H9 (cell line): ENCODE results near the gene REV1. TPM values are rescaled to one million over a fixed set of nuclear protein-coding genes. Genes with fewer than 3 reads are reported as not detected.

Experiments used
- DNase-seq: peaks from one replicate; pipeline ENCODE4 v3.0.0-alpha.2; 2017
- H2AFZ ChIP-seq: one replicate; pipeline ENCODE4 v1.6.1; 2013; ENCODE audit warnings: mild to moderate bottlenecking, low read length, control low read depth, moderate library complexity
- H2AK5ac ChIP-seq: 2 replicates; pipeline ENCODE4 v1.6.1; 2013; ENCODE audit warnings: low read length, control low read depth, mixed read lengths; ENCODE audit not compliant: insufficient read length
- H2BK120ac ChIP-seq: one replicate; pipeline ENCODE4 v1.6.1; 2013; ENCODE audit warnings: low read depth, mild to moderate bottlenecking, low read length, control low read depth, inconsistent platforms; ENCODE audit not compliant: poor library complexity, severe bottlenecking
- H2BK12ac ChIP-seq: 2 replicates; pipeline ENCODE4 v1.6.1; 2013; ENCODE audit warnings: low read length, control low read depth, mixed read lengths, low read depth; ENCODE audit not compliant: insufficient read length
- H2BK15ac ChIP-seq: 2 replicates; pipeline ENCODE4 v1.6.1; 2013; ENCODE audit warnings: low read depth, low read length, control low read depth
- H2BK20ac ChIP-seq: one replicate; pipeline ENCODE4 v1.6.1; 2013; ENCODE audit warnings: low read depth, mild to moderate bottlenecking, low read length, control low read depth, inconsistent platforms; ENCODE audit not compliant: poor library complexity, severe bottlenecking
- H2BK5ac ChIP-seq: 2 replicates; pipeline ENCODE4 v1.6.1; 2013; ENCODE audit warnings: low read length, control low read depth, mixed read lengths; ENCODE audit not compliant: insufficient read length
- H3K14ac ChIP-seq: 2 replicates; pipeline ENCODE4 v1.6.1; 2013; ENCODE audit warnings: low read length, control low read depth; ENCODE audit not compliant: insufficient read depth
- H3K18ac ChIP-seq: 2 replicates; pipeline ENCODE4 v1.6.1; 2013; ENCODE audit warnings: low read depth, mild to moderate bottlenecking, mixed read lengths, low read length, control low read depth; ENCODE audit not compliant: insufficient read length
- H3K23ac ChIP-seq: 2 replicates; pipeline ENCODE4 v1.6.1; 2013; ENCODE audit warnings: low read length, control low read depth, mixed read lengths, low read depth; ENCODE audit not compliant: insufficient read length
- H3K23me2 ChIP-seq: 2 replicates; pipeline ENCODE4 v1.6.1; 2013; ENCODE audit warnings: low read depth, mild to moderate bottlenecking, mixed read lengths, low read length, control low read depth; ENCODE audit not compliant: insufficient read length, poor library complexity, severe bottlenecking
- H3K27ac ChIP-seq: 2 replicates; pipeline ENCODE4 v1.5.1; 2013; ENCODE audit warnings: low read length, control low read depth, mixed read lengths, low read depth; ENCODE audit not compliant: insufficient read length
- H3K27me3 ChIP-seq: 2 replicates; pipeline ENCODE4 v1.6.1; 2013; ENCODE audit warnings: low read length, control low read depth, inconsistent platforms; ENCODE audit not compliant: insufficient read depth
- H3K4ac ChIP-seq: 2 replicates; pipeline ENCODE4 v1.6.1; 2013; ENCODE audit warnings: low read depth, mild to moderate bottlenecking, control low read depth, inconsistent platforms, low read length, moderate library complexity
- H3K4me1 ChIP-seq: 2 replicates; pipeline ENCODE4 v1.6.1; 2013; ENCODE audit warnings: low read length, control low read depth, inconsistent platforms; ENCODE audit not compliant: insufficient read depth
- H3K4me2 ChIP-seq: 2 replicates; pipeline ENCODE4 v1.6.1; 2013; ENCODE audit warnings: low read length, control low read depth, mixed read lengths; ENCODE audit not compliant: insufficient read length, insufficient read depth
- H3K56ac ChIP-seq: 2 replicates; pipeline ENCODE4 v1.6.1; 2013; ENCODE audit warnings: low read depth, mild to moderate bottlenecking, mixed read lengths, low read length, control low read depth; ENCODE audit not compliant: insufficient read length
- H3K79me1 ChIP-seq: 2 replicates; pipeline ENCODE4 v1.6.1; 2013; ENCODE audit warnings: low read depth, mild to moderate bottlenecking, moderate library complexity, low read length, control low read depth, inconsistent platforms; ENCODE audit not compliant: insufficient read depth, poor library complexity, severe bottlenecking
- H3K79me2 ChIP-seq: 2 replicates; pipeline ENCODE4 v1.6.1; 2013; ENCODE audit warnings: low read length, control low read depth, inconsistent platforms; ENCODE audit not compliant: insufficient read depth
- H3K9ac ChIP-seq: 2 replicates; pipeline ENCODE4 v1.6.1; 2013; ENCODE audit warnings: low read length, control low read depth, mixed read lengths; ENCODE audit not compliant: insufficient read length; ENCODE audit errors: extremely low read depth
- H3K9me3 ChIP-seq: one replicate; pipeline ENCODE4 v1.6.1; 2013; ENCODE audit warnings: low read depth, low read length, inconsistent platforms; ENCODE audit not compliant: control insufficient read depth
- H3T11ph ChIP-seq: one replicate; pipeline ENCODE4 v1.6.1; 2013; ENCODE audit warnings: mild to moderate bottlenecking, low read length, control low read depth, inconsistent platforms
- H4K20me1 ChIP-seq: one replicate; pipeline ENCODE4 v1.6.1; 2013; ENCODE audit not compliant: control insufficient read depth, insufficient read length, insufficient read depth
- H4K5ac ChIP-seq: 2 replicates; pipeline ENCODE4 v1.6.1; 2013; ENCODE audit warnings: low read depth, mild to moderate bottlenecking, mixed read lengths, low read length, control low read depth; ENCODE audit not compliant: insufficient read length
- H4K8ac ChIP-seq: replicated peaks from 2 replicates; pipeline ENCODE4 v1.6.1; 2013; ENCODE audit warnings: low read length, control low read depth, mixed read lengths, low read depth; ENCODE audit not compliant: insufficient read length
- H4K91ac ChIP-seq: 2 replicates; pipeline ENCODE4 v1.6.1; 2013; ENCODE audit warnings: low read depth, mild to moderate bottlenecking, moderate library complexity, mixed read lengths, low read length, control low read depth; ENCODE audit not compliant: insufficient read length
- H3K27ac Mint-ChIP-seq, 3 experiments: 2 replicates in 2 of 3; 3 replicates in 1 of 3; pipeline ENCODE4 v1.8.0; 2020 to 2021; ENCODE audit warnings: mixed read lengths in 3 of 3, mild to moderate bottlenecking in 1 of 3, moderate library complexity in 1 of 3
- H3K27me3 Mint-ChIP-seq: 2 replicates; pipeline ENCODE4 v1.8.0; 2021; ENCODE audit warnings: low read depth, mild to moderate bottlenecking, moderate library complexity, mixed read lengths
- H3K36me3 Mint-ChIP-seq, 3 experiments: 2 replicates in 2 of 3; 3 replicates in 1 of 3; pipeline ENCODE4 v1.8.0; 2020 to 2021; ENCODE audit warnings: low read depth in 3 of 3, mixed read lengths in 3 of 3; ENCODE audit not compliant: insufficient read depth in 1 of 3
- H3K4me1 Mint-ChIP-seq, 2 experiments: 2 replicates each; pipeline ENCODE4 v1.8.0; 2020; ENCODE audit warnings: mixed read lengths in 2 of 2
- H3K4me3 Mint-ChIP-seq, 2 experiments: 2 replicates in 1 of 2; 3 replicates in 1 of 2; pipeline ENCODE4 v1.8.0; 2020 to 2021; ENCODE audit warnings: mild to moderate bottlenecking in 2 of 2, mixed read lengths in 2 of 2, moderate library complexity in 1 of 2
- H3K9me3 Mint-ChIP-seq, 2 experiments: 2 replicates in 1 of 2; 3 replicates in 1 of 2; pipeline ENCODE4 v1.8.0; 2020; ENCODE audit warnings: mild to moderate bottlenecking in 2 of 2, mixed read lengths in 2 of 2, moderate library complexity in 1 of 2
- WGBS: extraction: QIAGEN DNeasy Blood & Tissue Kit; methylation state at CpG from one replicate; pipeline ENCODE4 v1.1.7; 2013; ENCODE audit warnings: missing lambda C conversion rate, low lambda C conversion rate, mixed read lengths; ENCODE audit not compliant: insufficient read length; ENCODE audit errors: extremely low coverage; 5-methylcytosine and 5-hydroxymethylcytosine counted together
- total RNA-seq: library from RNA; stranded (reverse); gene quantifications from 2 replicates; pipeline ENCODE4 v1.2.1, GENCODE V29; 2021
- TF ChIP-seq, protein P1 (sequence below): fragments of 200-600 bp; sonication (generic); conservative IDR thresholded peaks from 3 replicates; pipeline ENCODE4 v1.8.0; 2021; ENCODE audit warnings: antibody characterized with exemption, mild to moderate bottlenecking

Gene REV1
- total RNA-seq, 1 experiment from 2014 or later = 41.6 TPM

DNA sequence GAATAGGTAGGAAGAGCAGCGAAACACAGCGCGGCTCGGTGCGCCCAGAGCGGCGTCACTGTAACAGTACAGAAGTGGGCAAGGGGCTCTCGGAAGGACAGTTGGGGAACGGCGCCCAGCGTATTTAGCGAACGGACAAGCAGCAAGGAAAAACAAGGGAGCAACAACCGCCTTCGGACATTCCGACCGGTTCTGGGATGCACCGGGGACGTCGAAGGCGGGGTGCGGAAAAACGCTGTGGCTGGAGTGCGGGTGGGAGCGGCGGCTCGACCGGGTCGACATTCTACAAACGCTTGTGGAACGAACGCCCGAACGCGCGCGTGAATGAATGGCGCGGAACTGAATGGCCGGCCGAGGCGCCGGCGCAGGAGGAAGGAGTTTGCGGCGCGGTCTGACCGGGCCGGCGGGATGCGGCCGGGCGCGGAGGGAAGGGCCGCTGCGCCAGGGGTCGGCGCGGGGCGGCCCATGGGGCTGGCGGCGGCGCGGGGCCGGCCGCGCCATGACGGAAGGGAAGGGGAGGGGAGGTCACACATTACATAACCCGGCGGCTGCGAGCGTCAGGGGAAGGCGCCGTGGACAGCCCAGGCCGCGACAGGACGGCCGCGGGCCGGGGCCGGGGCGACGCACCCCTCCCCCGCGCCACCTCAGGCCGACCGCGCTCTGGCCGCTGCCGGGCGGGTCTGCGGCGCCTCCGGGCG lies 605 bp downstream of the REV1 start:
- H3K9me3 ChIP-seq = no peaks in the 10 kb centered on the region
- H4K5ac ChIP-seq = no peak overlapping the region
- H2AK5ac ChIP-seq = no peak overlapping the region
- no peaks in the 10 kb centered on the region for H3K79me1 ChIP-seq
- H3K23me2 ChIP-seq = peaks cover 4% of the 10 kb centered on the region
- no peak overlapping the region for H3K56ac ChIP-seq
- Mint-ChIP-seq H3K9me3 (peaks cover 0 to 4% of the 10 kb centered on the region in 2 experiments; a peak in 2 of 5 replicates), H3K36me3 (peaks cover 0 to 4% (median 1%) of the 10 kb centered on the region in 3 experiments; a peak in 1 of 7 replicates), H3K4me1 (peaks cover 33 to 37% of the 10 kb centered on the region in 2 experiments), H3K4me3 (peak overlapping the region; percentile 96 to 98), H3K27ac (peak overlapping the region; percentile 97 to 98 (median 98)), H3K27me3 (peaks cover 4% of the 10 kb centered on the region; the same call in 1 of the 2 replicates)
- H2AFZ ChIP-seq = no peak overlapping the region
- H2BK20ac ChIP-seq = no peak overlapping the region
- H3K23ac ChIP-seq = no peak overlapping the region
- H2BK5ac ChIP-seq = no peak overlapping the region
- TF ChIP-seq, protein P1, sequence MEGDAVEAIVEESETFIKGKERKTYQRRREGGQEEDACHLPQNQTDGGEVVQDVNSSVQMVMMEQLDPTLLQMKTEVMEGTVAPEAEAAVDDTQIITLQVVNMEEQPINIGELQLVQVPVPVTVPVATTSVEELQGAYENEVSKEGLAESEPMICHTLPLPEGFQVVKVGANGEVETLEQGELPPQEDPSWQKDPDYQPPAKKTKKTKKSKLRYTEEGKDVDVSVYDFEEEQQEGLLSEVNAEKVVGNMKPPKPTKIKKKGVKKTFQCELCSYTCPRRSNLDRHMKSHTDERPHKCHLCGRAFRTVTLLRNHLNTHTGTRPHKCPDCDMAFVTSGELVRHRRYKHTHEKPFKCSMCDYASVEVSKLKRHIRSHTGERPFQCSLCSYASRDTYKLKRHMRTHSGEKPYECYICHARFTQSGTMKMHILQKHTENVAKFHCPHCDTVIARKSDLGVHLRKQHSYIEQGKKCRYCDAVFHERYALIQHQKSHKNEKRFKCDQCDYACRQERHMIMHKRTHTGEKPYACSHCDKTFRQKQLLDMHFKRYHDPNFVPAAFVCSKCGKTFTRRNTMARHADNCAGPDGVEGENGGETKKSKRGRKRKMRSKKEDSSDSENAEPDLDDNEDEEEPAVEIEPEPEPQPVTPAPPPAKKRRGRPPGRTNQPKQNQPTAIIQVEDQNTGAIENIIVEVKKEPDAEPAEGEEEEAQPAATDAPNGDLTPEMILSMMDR = no peak
- peak overlapping the region; percentile 72 for H3K14ac ChIP-seq
- H3K27me3 ChIP-seq = no peaks in the 10 kb centered on the region
- peaks cover 25% of the 10 kb centered on the region for H3K79me2 ChIP-seq
- H4K91ac ChIP-seq = no peak overlapping the region
- no peak overlapping the region for H4K8ac ChIP-seq
- H2BK15ac ChIP-seq = no peak overlapping the region
- no peak overlapping the region for H2BK12ac ChIP-seq
- no peaks in the 10 kb centered on the region for H4K20me1 ChIP-seq
- H3K4ac ChIP-seq = no peak overlapping the region
- peak overlapping the region; percentile 77 for H3K4me2 ChIP-seq
- H2BK120ac ChIP-seq = no peak overlapping the region
- peak; percentile 53 for DNase-seq
- H3K4me1 ChIP-seq = peaks cover 2% of the 10 kb centered on the region; the same call in 1 of the 2 replicates
- no peak overlapping the region for H3K27ac ChIP-seq
- no CpG with 5 or more reads among the region's 95 CpGs for WGBS
- no peak overlapping the region for H3T11ph ChIP-seq
- peak overlapping the region; percentile 66 for H3K18ac ChIP-seq
- peak overlapping the region; percentile 87 for H3K9ac ChIP-seq
